Urinary bladder (tissue), 4 donors: ENCODE results near the gene LIPK. TPM values are rescaled to one million over a fixed set of nuclear protein-coding genes. Genes with fewer than 3 reads are reported as not detected.
"Not testable (repeated sequence)": the region's sequence is repeated elsewhere in the genome, so short reads cannot be mapped to it uniquely, and the experiment has no call there.

Experiments
- DNase-seq: peaks from one replicate; pipeline ENCODE4 v3.0.0-alpha.2; 2015; ENCODE audit errors: extremely low spot score
- H3K27ac ChIP-seq: one replicate; pipeline ENCODE4 v1.5.1; 2013; ENCODE audit warnings: low read depth, mild to moderate bottlenecking, moderate library complexity
- H3K36me3 ChIP-seq: one replicate; pipeline ENCODE4 v1.6.1; 2013; ENCODE audit warnings: mild to moderate bottlenecking, moderate library complexity; ENCODE audit not compliant: insufficient read depth
- H3K4me1 ChIP-seq: one replicate; pipeline ENCODE4 v1.6.1; 2013; ENCODE audit warnings: mild to moderate bottlenecking, moderate library complexity; ENCODE audit not compliant: insufficient read depth
- H3K4me3 ChIP-seq: one replicate; pipeline ENCODE4 v1.5.1; 2013; ENCODE audit warnings: low read depth, low read length
- WGBS: extraction: QIAGEN DNeasy Blood & Tissue Kit; methylation state at CpG from one replicate; pipeline ENCODE4 v1.1.7; 2013; 5-methylcytosine and 5-hydroxymethylcytosine counted together
- polyA plus RNA-seq: library from polyadenylated mRNA; stranded (reverse); fragments of 200-250 nt; gene quantifications from one replicate; pipeline ENCODE4 v1.2.3, GENCODE V29; 2013
- total RNA-seq: library from RNA; depleted of rRNA; stranded (reverse); fragments of >200 nt; gene quantifications from one replicate; pipeline ENCODE4 v1.2.3, GENCODE V29; 2014
- donor health status: healthy with polysubstance abuse.
- donor health status: healthy.

The LIPK gene
- total RNA-seq (not detected), polyA plus RNA-seq (not detected)

DNA sequence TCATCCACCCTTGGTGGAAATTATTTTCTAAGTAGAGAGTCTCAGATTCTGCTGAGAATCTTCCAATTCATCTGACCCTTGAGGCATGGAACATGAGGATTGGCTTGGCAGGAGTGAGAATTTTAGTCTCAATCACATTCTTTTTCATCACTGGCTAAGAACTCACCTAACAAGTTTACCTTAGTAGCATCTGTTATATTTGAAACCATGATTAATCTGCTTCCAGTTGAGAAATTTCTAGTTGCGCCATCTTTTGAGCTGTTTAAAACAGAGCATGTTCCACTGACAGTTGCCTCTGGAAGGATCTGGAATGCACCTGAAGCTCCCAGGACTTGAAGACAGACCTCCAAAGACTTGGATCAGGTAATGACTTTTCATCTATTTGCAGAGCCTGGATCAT, at the start of gene LIPK:
TSS of gene LIPK (plus strand) at position 292 of the 400 bp plus-strand sequence. CDS start 18,295 bp downstream, outside the sequence.
- no peaks in the 10 kb centered on the region for H3K36me3 ChIP-seq
- H3K4me3 ChIP-seq = no peak within 1 kb of the TSS
- H3K4me1 ChIP-seq = no peaks in the 10 kb centered on the region
- DNase-seq = no peak
- H3K27ac ChIP-seq = no peak within 1 kb of the TSS
- WGBS = 94% methylated on average over 1 of the region's 1 CpG

DNA sequence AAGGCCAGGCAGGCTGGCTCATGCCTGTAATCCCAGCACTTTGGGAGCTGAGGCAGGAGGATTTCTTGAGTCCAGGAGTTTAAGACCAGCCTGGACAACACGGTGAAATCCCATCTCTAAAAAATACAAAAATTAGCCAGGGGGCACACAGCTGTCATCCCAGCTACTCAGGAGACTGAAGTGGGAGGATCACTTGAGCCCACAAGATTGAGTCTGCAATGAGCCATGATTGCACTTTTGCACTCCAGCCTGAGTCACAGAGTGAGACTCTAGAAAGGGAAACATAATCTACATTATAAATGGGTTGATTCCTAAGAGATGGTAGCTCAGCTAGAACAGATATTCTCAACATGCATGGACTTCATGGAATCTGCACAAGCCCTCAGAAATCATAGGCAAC, 48.1 kb upstream of the LIPK start:
- Histone ChIP-seq H3K4me1 (no peaks in the 10 kb centered on the region), H3K36me3 (no peaks in the 10 kb centered on the region), H3K27ac (no peak overlapping the region), H3K4me3 (no peak overlapping the region)
- 64% methylated on average over 1 of the region's 1 CpG for WGBS
- no peak for DNase-seq

DNA sequence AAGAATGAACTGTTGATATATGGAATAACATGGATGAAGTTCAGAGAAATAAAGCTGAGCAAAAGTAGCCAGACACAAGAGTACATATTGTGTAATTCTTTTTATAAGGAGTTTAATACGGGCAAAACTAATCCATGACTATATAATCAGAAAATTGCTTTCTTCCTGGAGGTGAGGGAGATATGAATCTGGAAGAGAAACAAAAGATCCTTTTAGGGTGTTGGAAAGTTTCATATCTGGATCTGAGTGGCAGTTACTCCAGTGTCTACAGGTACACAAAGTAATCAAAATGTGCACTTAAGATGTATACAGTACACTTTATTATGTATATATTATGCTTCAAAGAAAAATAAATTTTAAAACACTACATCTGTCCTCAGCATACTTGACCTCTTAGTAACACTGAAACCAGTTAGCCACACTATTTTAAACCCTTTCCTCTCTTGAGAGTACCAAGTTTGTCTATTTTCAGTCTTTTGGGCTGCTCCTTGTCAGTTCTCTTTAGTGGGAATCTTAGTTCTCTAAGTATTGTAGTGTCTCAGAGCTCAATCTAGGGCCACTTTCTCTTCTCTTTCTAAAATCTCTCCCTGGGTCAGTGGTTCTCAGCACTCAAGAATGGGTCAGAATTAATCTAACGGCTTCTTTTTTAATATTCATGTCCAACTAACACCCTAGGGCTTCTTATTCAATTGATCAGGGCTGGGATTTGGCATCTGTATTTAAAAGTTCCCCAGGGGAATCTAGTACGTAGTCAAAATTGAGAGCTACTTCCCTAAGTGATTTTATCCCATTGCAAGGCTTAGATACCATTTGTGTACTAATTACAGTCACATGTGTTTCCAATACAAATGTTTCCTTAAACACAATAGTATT, 46.1 kb upstream of the LIPK start:
- Histone ChIP-seq H3K27ac (no peak overlapping the region), H3K36me3 (no peaks in the 10 kb centered on the region), H3K4me3 (no peak overlapping the region), H3K4me1 (no peaks in the 10 kb centered on the region)
- 47% methylated on average over 3 of the region's 3 CpGs for WGBS
- no peak for DNase-seq

- no peak for DNase-seq
- Histone ChIP-seq H3K27ac (no peak overlapping the region), H3K4me1 (no peaks in the 10 kb centered on the region), H3K4me3 (no peak overlapping the region), H3K36me3 (no peaks in the 10 kb centered on the region)
- 33% methylated on average over 3 of the region's 3 CpGs for WGBS
These were observed 45.5 kb upstream of the LIPK start for GRCh38 chr10:88660598-88660884.

DNA sequence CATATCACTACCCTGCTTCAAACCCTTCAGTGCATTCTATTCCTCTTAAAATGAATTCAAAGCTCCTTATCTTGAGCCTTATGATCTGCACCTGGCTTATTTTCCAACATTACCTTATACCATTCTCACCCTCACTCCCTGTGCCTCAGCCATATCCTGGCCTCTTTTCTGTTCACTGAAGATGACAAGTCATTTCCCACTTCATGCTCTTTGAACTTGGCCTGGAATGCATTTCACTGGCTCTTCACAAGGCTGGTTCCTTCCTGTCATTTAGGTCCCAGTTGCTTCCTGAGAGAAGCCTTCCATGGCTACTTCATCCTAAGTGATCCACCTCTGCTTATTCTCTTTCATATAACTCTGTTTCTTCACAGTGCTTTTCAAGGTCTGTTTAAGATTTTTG, 45.0 kb upstream of the LIPK start:
- H3K4me3 ChIP-seq = no peak overlapping the region
- H3K27ac ChIP-seq = no peak overlapping the region
- no peaks in the 10 kb centered on the region for H3K36me3 ChIP-seq
- no peak for DNase-seq
- no peaks in the 10 kb centered on the region for H3K4me1 ChIP-seq

- Histone ChIP-seq H3K27ac (no peak overlapping the region), H3K4me3 (no peak overlapping the region), H3K36me3 (no peaks in the 10 kb centered on the region), H3K4me1 (no peaks in the 10 kb centered on the region)
- no peak for DNase-seq
These were observed 44.5 kb upstream of the LIPK start for GRCh38 chr10:88661577-88661976.

GRCh38 chr10:88663153-88663552, 42.9 kb upstream of the LIPK start:
- H3K36me3 ChIP-seq, DNase-seq, H3K4me1 ChIP-seq, H3K4me3 ChIP-seq, H3K27ac ChIP-seq: not testable (repeated sequence)
- 94% methylated on average over 2 of the region's 2 CpGs for WGBS

DNA sequence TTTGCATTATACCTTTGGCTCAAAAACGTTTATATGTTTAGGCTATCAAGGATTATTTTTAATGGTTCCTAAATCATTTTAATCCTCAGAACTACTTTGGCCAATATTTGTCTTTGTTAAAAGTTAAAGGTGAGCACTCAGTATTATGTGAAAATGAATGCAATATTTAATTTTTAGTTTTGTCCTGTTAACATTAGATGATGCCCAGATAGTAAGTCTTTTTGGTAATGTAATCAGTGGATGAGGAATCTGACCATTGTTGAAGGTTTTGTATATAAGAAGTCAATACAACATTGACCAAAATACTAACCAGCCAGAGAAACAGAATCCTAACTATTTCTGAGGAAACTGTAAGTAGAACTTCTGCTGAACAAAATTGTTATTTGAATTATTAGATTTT, 41.9 kb upstream of the LIPK start, which contains the start of gene LIPF:
TSS of gene LIPF (plus strand) at position 301 of the 400 bp plus-strand sequence. CDS start 2,856 bp downstream, outside the sequence.
- Histone ChIP-seq H3K27ac (no peak within 1 kb of the TSS), H3K4me1 (no peaks in the 10 kb centered on the region), H3K36me3 (no peaks in the 10 kb centered on the region), H3K4me3 (no peak within 1 kb of the TSS)
- DNase-seq = no peak
- WGBS = 25% methylated on average over 1 of the region's 1 CpG

DNA sequence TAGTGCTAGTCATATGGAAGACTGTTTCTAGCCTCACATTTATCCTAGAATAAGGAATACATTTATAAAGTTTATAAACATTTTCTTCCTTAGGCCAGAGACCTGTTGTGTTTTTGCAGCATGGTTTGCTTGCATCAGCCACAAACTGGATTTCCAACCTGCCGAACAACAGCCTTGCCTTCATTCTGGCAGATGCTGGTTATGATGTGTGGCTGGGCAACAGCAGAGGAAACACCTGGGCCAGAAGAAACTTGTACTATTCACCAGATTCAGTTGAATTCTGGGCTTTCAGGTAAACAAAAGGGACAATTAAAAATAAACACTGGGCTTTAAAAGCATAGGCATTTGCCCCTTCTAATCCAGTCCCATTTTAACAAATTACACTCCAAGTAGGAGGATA, 37.6 kb upstream of the LIPK start:
- no peak overlapping the region for H3K27ac ChIP-seq
- H3K36me3 ChIP-seq = no peaks in the 10 kb centered on the region
- no peak overlapping the region for H3K4me3 ChIP-seq
- no peak for DNase-seq
- 83% methylated on average over 1 of the region's 1 CpG for WGBS
- H3K4me1 ChIP-seq = no peaks in the 10 kb centered on the region

DNA sequence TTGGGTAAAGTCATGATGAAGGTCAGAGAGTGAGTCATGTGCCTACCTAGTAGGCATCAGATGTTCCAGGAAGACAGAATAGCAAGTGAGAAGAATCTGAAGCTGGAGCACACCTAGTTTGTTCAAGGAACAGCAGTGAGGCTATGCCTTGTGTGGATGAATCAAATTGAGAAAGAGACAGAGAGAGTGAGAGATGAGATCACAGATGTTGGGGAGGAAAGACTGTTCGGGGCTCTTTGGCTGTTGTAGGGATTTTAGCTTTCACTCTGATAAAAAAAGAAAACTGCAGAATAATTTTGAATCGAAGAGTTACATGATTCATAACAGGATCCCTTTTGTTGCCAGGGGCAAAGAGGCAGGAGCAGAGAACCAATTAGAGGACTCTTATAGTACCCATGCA, 35.6 kb upstream of the LIPK start:
- H3K4me3 ChIP-seq = no peak overlapping the region
- H3K36me3 ChIP-seq = no peaks in the 10 kb centered on the region
- H3K4me1 ChIP-seq = no peaks in the 10 kb centered on the region
- H3K27ac ChIP-seq = no peak overlapping the region
- 62% methylated on average over 2 of the region's 2 CpGs for WGBS
- DNase-seq = no peak

- Histone ChIP-seq H3K4me1 (no peaks in the 10 kb centered on the region), H3K4me3 (no peak overlapping the region), H3K27ac (no peak overlapping the region), H3K36me3 (no peaks in the 10 kb centered on the region)
- WGBS = 73% methylated on average over 2 of the region's 2 CpGs
- DNase-seq = no peak
These were observed 34.0 kb upstream of the LIPK start for GRCh38 chr10:88672041-88672440.

GRCh38 chr10:88676283-88677060, 29.6 kb upstream of the LIPK start:
- WGBS = 58% methylated on average over 4 of the region's 4 CpGs
- Histone ChIP-seq H3K4me3 (no peak overlapping the region), H3K27ac (no peak overlapping the region), H3K4me1 (no peaks in the 10 kb centered on the region), H3K36me3 (no peaks in the 10 kb centered on the region)
- no peak for DNase-seq

DNA sequence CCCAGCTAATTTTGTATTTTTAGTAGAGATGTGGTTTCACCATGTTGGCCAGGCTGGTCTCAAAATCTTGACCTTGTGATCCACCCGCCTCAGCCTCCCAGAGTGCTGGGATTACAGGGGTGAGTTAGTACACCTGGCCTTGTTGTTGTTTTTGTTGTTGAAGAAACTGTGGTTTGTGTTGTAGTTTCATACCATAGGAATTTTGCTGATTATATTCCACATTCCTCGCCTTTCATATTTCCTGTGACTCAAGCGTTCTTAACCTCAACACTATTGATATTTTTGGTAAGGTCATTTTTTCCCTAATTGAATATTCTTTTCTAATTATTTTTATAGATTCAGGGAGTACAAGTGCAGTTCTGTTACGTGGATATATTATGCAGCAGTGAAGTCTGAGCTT, 25.1 kb upstream of the LIPK start:
- WGBS = 88% methylated on average over 4 of the region's 4 CpGs
- H3K36me3 ChIP-seq = no peaks in the 10 kb centered on the region
- no peaks in the 10 kb centered on the region for H3K4me1 ChIP-seq
- H3K27ac ChIP-seq = no peak overlapping the region
- DNase-seq = no peak
- H3K4me3 ChIP-seq = no peak overlapping the region

- H3K4me3 ChIP-seq = no peak overlapping the region
- H3K36me3 ChIP-seq = no peaks in the 10 kb centered on the region
- 73% methylated on average over 4 of the region's 4 CpGs for WGBS
- no peak for DNase-seq
- H3K27ac ChIP-seq = no peak overlapping the region
- H3K4me1 ChIP-seq = no peaks in the 10 kb centered on the region
These were observed 23.6 kb upstream of the LIPK start for GRCh38 chr10:88682491-88682890.
